ENCODE data around the gene HECW1.
"Not testable (repeated sequence)": the region's sequence is repeated elsewhere in the genome, so short reads cannot be mapped to it uniquely, and the experiment has no call there.

HECW1 gene

DNA sequence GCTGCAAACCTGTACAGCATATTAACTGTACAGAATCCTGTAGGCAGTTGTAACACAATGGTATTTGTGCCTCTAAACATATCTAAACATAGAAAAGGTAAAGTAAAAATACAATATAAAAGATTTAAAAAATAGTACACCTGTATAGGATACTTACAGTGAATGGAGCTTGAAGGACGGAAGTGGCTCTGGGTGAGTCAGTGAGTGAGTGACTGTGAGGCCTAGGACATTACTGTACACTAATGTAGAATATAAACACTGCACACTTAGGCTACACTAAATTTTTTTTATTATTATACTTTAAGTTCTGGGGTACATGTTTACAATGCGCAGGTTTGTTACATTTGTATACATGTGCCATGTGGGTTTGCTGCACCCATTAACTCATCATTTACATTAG lies 373.1 kb downstream of the HECW1 start:
- Histone ChIP-seq H3K27ac (no peak overlapping the region), H3K4me3 (ENCODE audit: low read depth in 1 of 2, low read length in 1 of 2) (no peak overlapping the region), H3K4me1 (ENCODE audit: control insufficient read depth in 1 of 2, insufficient read depth in 1 of 2, low read depth in 1 of 2, low read length in 1 of 2) (no peaks in the 10 kb centered on the region), H3K36me3 (no peaks in the 10 kb centered on the region), H3K27me3 (no peaks in the 10 kb centered on the region), H3K9me3 (no peaks in the 10 kb centered on the region)
- no peak for TF ChIP-seq CTCF (IDR thresholded peaks at IDR 0.05)

DNA sequence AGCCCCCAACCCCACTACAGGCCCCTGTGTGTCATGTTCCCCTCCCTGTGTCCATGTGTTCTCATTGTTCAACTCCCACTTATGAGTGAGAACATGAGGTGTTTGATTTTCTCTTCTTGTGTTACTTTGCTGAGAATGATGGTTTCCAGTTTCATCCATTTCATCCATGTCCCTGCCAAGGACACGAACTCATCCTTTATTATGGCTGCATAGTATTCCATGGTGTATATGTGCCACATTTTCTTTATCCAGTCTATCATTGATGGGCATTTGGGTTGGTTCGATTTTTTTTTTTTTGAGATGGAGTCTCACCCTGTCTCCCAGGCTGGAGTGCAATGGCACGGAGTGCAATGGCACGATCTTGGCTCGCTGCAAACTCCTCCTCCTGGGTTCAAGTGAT lies 373.6 kb downstream of the HECW1 start:
- not testable (repeated sequence) for H3K27ac ChIP-seq; H3K4me3 ChIP-seq (ENCODE audit: low read depth in 1 of 2, low read length in 1 of 2); H3K27me3 ChIP-seq; H3K4me1 ChIP-seq (ENCODE audit: control insufficient read depth in 1 of 2, insufficient read depth in 1 of 2, low read depth in 1 of 2, low read length in 1 of 2); H3K36me3 ChIP-seq; H3K9me3 ChIP-seq

DNA sequence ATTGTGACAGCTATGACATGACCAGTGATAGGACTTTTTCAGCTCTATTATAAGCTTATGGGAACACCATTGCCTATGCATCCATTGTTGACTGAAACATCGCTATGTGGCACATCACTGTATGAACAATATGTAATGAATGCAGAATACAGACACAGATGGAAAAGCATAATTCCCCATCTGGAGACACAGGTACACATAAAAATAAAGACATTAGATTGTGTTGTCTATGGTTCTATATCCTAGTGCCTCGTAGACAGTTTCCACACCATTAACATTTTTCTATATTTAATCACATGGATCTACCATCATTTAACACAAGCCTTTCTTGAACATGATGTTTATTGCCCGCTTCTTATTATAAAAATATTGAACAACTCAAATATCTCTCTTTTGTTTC lies 374.2 kb downstream of the HECW1 start:
- Histone ChIP-seq H3K4me1 (ENCODE audit: control insufficient read depth in 1 of 2, insufficient read depth in 1 of 2, low read depth in 1 of 2, low read length in 1 of 2) (no peaks in the 10 kb centered on the region), H3K27me3 (no peaks in the 10 kb centered on the region), H3K4me3 (ENCODE audit: low read depth in 1 of 2, low read length in 1 of 2) (no peak overlapping the region), H3K36me3 (no peaks in the 10 kb centered on the region), H3K9me3 (no peaks in the 10 kb centered on the region), H3K27ac (no peak overlapping the region)
- no peak for TF ChIP-seq CTCF (IDR thresholded peaks at IDR 0.05)

DNA sequence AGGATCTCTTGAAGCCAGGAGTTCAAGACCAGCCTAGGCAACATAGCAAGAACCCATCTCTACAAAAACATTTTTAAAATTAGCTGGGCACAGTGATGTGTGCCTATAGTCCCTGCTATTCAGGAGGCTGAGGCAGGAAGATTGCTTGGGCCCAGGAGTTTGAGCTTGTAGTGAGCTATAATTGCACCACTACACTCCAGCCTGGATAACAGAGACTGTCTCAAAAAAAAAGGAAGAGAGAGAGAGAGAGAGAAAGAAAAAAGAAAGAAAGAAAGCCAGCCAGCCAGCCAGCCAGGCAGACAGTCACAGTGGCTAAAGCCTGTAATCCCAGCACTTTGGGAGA lies 375.3 kb downstream of the HECW1 start:
- H3K9me3 ChIP-seq = no peaks in the 10 kb centered on the region
- H3K36me3 ChIP-seq = no peaks in the 10 kb centered on the region
- no peak overlapping the region for H3K4me3 ChIP-seq (ENCODE audit: low read depth in 1 of 2, low read length in 1 of 2)
- no peaks in the 10 kb centered on the region for H3K27me3 ChIP-seq
- no peak overlapping the region for H3K27ac ChIP-seq
- TF ChIP-seq CTCF (IDR thresholded peaks at IDR 0.05) = no peak
- H3K4me1 ChIP-seq (ENCODE audit: control insufficient read depth in 1 of 2, insufficient read depth in 1 of 2, low read depth in 1 of 2, low read length in 1 of 2) = no peaks in the 10 kb centered on the region

DNA sequence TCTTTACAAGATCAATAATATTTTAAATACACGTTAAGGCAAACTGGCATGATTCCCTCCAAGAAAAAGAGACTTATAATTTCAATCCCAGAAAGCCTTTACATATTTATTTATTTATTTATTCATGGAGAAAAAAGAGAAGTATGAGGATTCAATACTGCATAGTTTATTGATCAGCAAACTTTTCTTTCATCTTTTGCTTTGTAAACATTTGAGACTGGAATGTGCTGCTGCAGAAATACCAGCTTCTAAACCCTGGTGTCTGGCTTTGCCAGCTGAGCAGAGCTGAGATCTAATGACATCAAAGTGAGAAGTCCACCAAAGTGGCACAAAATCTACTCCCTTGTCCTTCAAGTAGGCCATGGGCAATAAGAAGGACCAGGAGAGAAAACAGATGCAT lies 376.8 kb downstream of the HECW1 start:
- no peak for TF ChIP-seq CTCF (IDR thresholded peaks at IDR 0.05)
- H3K27ac ChIP-seq = no peak overlapping the region
- H3K4me1 ChIP-seq (ENCODE audit: control insufficient read depth in 1 of 2, insufficient read depth in 1 of 2, low read depth in 1 of 2, low read length in 1 of 2) = no peaks in the 10 kb centered on the region
- no peaks in the 10 kb centered on the region for H3K9me3 ChIP-seq
- no peaks in the 10 kb centered on the region for H3K36me3 ChIP-seq
- H3K27me3 ChIP-seq = no peaks in the 10 kb centered on the region
- no peak overlapping the region for H3K4me3 ChIP-seq (ENCODE audit: low read depth in 1 of 2, low read length in 1 of 2)

- H3K4me1 ChIP-seq (ENCODE audit: control insufficient read depth in 1 of 2, insufficient read depth in 1 of 2, low read depth in 1 of 2, low read length in 1 of 2) = no peaks in the 10 kb centered on the region
- H3K36me3 ChIP-seq = no peaks in the 10 kb centered on the region
- no peak overlapping the region for H3K27ac ChIP-seq
- TF ChIP-seq CTCF (IDR thresholded peaks at IDR 0.05) = no peak
- H3K9me3 ChIP-seq = no peaks in the 10 kb centered on the region
- no peak overlapping the region for H3K4me3 ChIP-seq (ENCODE audit: low read depth in 1 of 2, low read length in 1 of 2)
- H3K27me3 ChIP-seq = no peaks in the 10 kb centered on the region
These were observed 377.6 kb downstream of the HECW1 start for GRCh38 chr7:43490016-43490415.
